ENCODE measurements around the gene TREM1. TPM values are rescaled to one million over a fixed set of nuclear protein-coding genes. Genes with fewer than 3 reads are reported as not detected.

The TREM1 gene
- 1 to 10 TPM in 3 of 5 donors, under 1 TPM in 2; 0.61 to 2.8 (median 1.4) TPM for polyA plus RNA-seq (ENCODE audit: insufficient read depth in 1 of 5, insufficient read length in 5 of 5, low replicate concordance in 1 of 5)
- long read RNA-seq, donor 1 = 0 reads
- long read RNA-seq, donor 2 = 0 reads
- long read RNA-seq, donor 3 = 0 reads
- long read RNA-seq, donor 4, partial matches to known transcripts = 0 of 1 reads
- long read RNA-seq, donor 4, other reads (novel, unspliced or antisense) = 0 of 1 reads
- long read RNA-seq, donor 5 = 0 reads
- long read RNA-seq, donor 6, partial matches to known transcripts = 0 of 3 reads
- long read RNA-seq, donor 6, other reads (novel, unspliced or antisense) = 0 of 3 reads
- long read RNA-seq, donor 7, partial matches to known transcripts = 0 of 2 reads
- long read RNA-seq, donor 7, other reads (novel, unspliced or antisense) = 0 of 2 reads
- long read RNA-seq, donor 8, partial matches to known transcripts = 0 of 1 reads
- long read RNA-seq, donor 8, other reads (novel, unspliced or antisense) = 0 of 1 reads

- DNase-seq = peak in 1 of 2 donors; percentile 35
Observed at GRCh38 chr6:41286544-41287346, at the start of gene TREM1. TSS of gene TREM1 (minus strand) at chr6:41286682. CDS start at chr6:41286655, 27 bp downstream.

GRCh38 chr6:41335943-41336342 is 49.5 kb upstream of the TREM1 start:
- DNase-seq = no peak

- no peak for DNase-seq
Observed at GRCh38 chr6:41335296-41335695, 48.8 kb upstream of the TREM1 start, which contains the start of gene NCR2. TSS of gene NCR2 (plus strand) at chr6:41335608. CDS start at chr6:41335877, 269 bp downstream.

- DNase-seq = no peak
Observed at GRCh38 chr6:41334482-41335040, 48.1 kb upstream of the TREM1 start.

- DNase-seq = no peak
Observed at GRCh38 chr6:41332842-41333736, 46.6 kb upstream of the TREM1 start.

GRCh38 chr6:41332241-41332640 is 45.8 kb upstream of the TREM1 start:
- no peak for DNase-seq

- DNase-seq = no peak
Observed at GRCh38 chr6:41331401-41332150, 45.1 kb upstream of the TREM1 start.

GRCh38 chr6:41327177-41327576 is 40.7 kb upstream of the TREM1 start:
- DNase-seq = no peak

GRCh38 chr6:41326092-41326491 is 39.6 kb upstream of the TREM1 start:
- DNase-seq = no peak

- DNase-seq = no peak
Observed at GRCh38 chr6:41325446-41326066, 39.1 kb upstream of the TREM1 start.

- no peak for DNase-seq
Observed at GRCh38 chr6:41321183-41321582, 34.7 kb upstream of the TREM1 start.

- peak; percentile 74 to 75 for DNase-seq
Observed at GRCh38 chr6:41318654-41319565, 32.4 kb upstream of the TREM1 start.

- DNase-seq = no peak
Observed at GRCh38 chr6:41318261-41318653, 31.8 kb upstream of the TREM1 start.

- no peak for DNase-seq
Observed at GRCh38 chr6:41315943-41316620, 29.6 kb upstream of the TREM1 start.

GRCh38 chr6:41315203-41315602 is 28.7 kb upstream of the TREM1 start:
- DNase-seq = no peak

GRCh38 chr6:41306187-41306854 is 19.8 kb upstream of the TREM1 start:
- DNase-seq = peak in 1 of 2 donors; percentile 21

- DNase-seq = no peak
Observed at GRCh38 chr6:41302638-41303037, 16.2 kb upstream of the TREM1 start.
